ENCODE results near the gene RDH16. TPM values are rescaled to one million over a fixed set of nuclear protein-coding genes. Genes with fewer than 3 reads are reported as not detected.

The RDH16 gene
- total RNA-seq, 1 donor from 2014 or later: 1.2 TPM

DNA sequence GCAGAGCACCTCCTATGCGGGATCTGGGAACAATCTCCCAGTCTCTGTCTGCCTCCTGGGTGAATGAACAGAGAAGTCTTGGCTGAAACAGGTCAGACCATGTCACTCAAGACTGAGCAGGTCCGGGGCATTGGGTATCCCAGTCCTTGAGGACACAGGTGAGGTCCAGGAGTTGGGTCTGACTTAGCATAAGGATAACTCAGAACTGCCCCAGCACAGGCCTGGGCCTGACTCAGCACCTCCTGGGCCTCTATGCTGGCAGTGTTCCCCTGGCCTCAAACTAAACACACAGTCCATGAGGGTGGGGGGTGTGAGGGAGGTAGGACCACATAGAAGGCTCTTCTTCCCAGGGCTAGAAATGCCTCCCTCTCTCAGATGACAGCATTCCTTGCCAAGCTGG is 21.7 kb downstream of the RDH16 start:
- no peaks in the 10 kb centered on the region for H3K9me3 ChIP-seq (ENCODE audit: low read depth)
- H3K36me3 ChIP-seq: no peaks in the 10 kb centered on the region
- no peak overlapping the region for H3K9ac ChIP-seq
- H3K4me3 Mint-ChIP-seq: no peak overlapping the region
- DNase-seq (ENCODE audit: low spot score): no peak
- H3K9me3 Mint-ChIP-seq: no peaks in the 10 kb centered on the region
- H3K27ac ChIP-seq: no peak overlapping the region
- peaks cover 11% of the 10 kb centered on the region for H3K27me3 Mint-ChIP-seq (ENCODE audit: insufficient read depth, low read depth)
- peaks cover 14% of the 10 kb centered on the region for H3K4me1 ChIP-seq
- no peak overlapping the region for H3K4me2 ChIP-seq
- no peaks in the 10 kb centered on the region for H3K36me3 Mint-ChIP-seq
- H3K4me1 Mint-ChIP-seq: peaks cover 15% of the 10 kb centered on the region
- H4K20me1 ChIP-seq (ENCODE audit: low read depth): no peaks in the 10 kb centered on the region
- H3K79me2 ChIP-seq (ENCODE audit: low read depth): no peaks in the 10 kb centered on the region
- no peak overlapping the region for H3K4me3 ChIP-seq
- TF ChIP-seq EZH2phosphoT487 (IDR thresholded peaks at IDR 0.05) (no peak), EZH2 (IDR thresholded peaks at IDR 0.05) (no peak)
- TF ChIP-seq, protein P1, sequence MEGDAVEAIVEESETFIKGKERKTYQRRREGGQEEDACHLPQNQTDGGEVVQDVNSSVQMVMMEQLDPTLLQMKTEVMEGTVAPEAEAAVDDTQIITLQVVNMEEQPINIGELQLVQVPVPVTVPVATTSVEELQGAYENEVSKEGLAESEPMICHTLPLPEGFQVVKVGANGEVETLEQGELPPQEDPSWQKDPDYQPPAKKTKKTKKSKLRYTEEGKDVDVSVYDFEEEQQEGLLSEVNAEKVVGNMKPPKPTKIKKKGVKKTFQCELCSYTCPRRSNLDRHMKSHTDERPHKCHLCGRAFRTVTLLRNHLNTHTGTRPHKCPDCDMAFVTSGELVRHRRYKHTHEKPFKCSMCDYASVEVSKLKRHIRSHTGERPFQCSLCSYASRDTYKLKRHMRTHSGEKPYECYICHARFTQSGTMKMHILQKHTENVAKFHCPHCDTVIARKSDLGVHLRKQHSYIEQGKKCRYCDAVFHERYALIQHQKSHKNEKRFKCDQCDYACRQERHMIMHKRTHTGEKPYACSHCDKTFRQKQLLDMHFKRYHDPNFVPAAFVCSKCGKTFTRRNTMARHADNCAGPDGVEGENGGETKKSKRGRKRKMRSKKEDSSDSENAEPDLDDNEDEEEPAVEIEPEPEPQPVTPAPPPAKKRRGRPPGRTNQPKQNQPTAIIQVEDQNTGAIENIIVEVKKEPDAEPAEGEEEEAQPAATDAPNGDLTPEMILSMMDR (IDR thresholded peaks at IDR 0.05): no peak
- H3K27me3 ChIP-seq: no peaks in the 10 kb centered on the region
- no peaks in the 10 kb centered on the region for H3F3A ChIP-seq (ENCODE audit: low read depth)
- H3K27ac Mint-ChIP-seq: no peak overlapping the region
- H2AFZ ChIP-seq (replicated peaks): no peak overlapping the region

- Histone ChIP-seq H3K27ac (no peak overlapping the region), H3F3A (ENCODE audit: low read depth) (no peaks in the 10 kb centered on the region), H3K4me2 (no peak overlapping the region), H3K9ac (no peak overlapping the region), H3K4me3 (no peak overlapping the region), H3K27me3 (no peaks in the 10 kb centered on the region), H3K79me2 (ENCODE audit: low read depth) (no peaks in the 10 kb centered on the region), H4K20me1 (ENCODE audit: low read depth) (no peaks in the 10 kb centered on the region), H2AFZ (replicated peaks) (no peak overlapping the region), H3K9me3 (ENCODE audit: low read depth) (no peaks in the 10 kb centered on the region), H3K36me3 (no peaks in the 10 kb centered on the region), H3K4me1 (peaks cover 14% of the 10 kb centered on the region)
- DNase-seq (ENCODE audit: low spot score): no peak
- Mint-ChIP-seq H3K4me1 (peaks cover 15% of the 10 kb centered on the region), H3K27ac (no peak overlapping the region), H3K36me3 (no peaks in the 10 kb centered on the region), H3K9me3 (no peaks in the 10 kb centered on the region), H3K27me3 (ENCODE audit: insufficient read depth, low read depth) (peaks cover 11% of the 10 kb centered on the region), H3K4me3 (peak overlapping the region; percentile 17)
- TF ChIP-seq EZH2 (IDR thresholded peaks at IDR 0.05): no peak
- TF ChIP-seq, protein P1 (IDR thresholded peaks at IDR 0.05): no peak
- no peak for TF ChIP-seq EZH2phosphoT487 (IDR thresholded peaks at IDR 0.05)
Observed at GRCh38 chr12:56935157-56935556, 22.3 kb downstream of the RDH16 start.

- peaks cover 23% of the 10 kb centered on the region for H3K4me1 Mint-ChIP-seq
- H3K9me3 ChIP-seq (ENCODE audit: low read depth): no peaks in the 10 kb centered on the region
- no peak within 1 kb of the TSS for H3K27ac ChIP-seq
- H3K27me3 ChIP-seq: no peaks in the 10 kb centered on the region
- H3K4me3 ChIP-seq: no peak within 1 kb of the TSS
- no peak within 1 kb of the TSS for H3K9ac ChIP-seq
- no peak for DNase-seq (ENCODE audit: low spot score)
- no peak within 1 kb of the TSS for H2AFZ ChIP-seq (replicated peaks)
- H4K20me1 ChIP-seq (ENCODE audit: low read depth): no peaks in the 10 kb centered on the region
- no peak for TF ChIP-seq EZH2 (IDR thresholded peaks at IDR 0.05)
- TF ChIP-seq, protein P1 (IDR thresholded peaks at IDR 0.05): no peak
- TF ChIP-seq EZH2phosphoT487 (IDR thresholded peaks at IDR 0.05): no peak
- peaks cover 20% of the 10 kb centered on the region for H3K4me1 ChIP-seq
- no peaks in the 10 kb centered on the region for H3K36me3 ChIP-seq
- peaks cover 10% of the 10 kb centered on the region for H3K27me3 Mint-ChIP-seq (ENCODE audit: insufficient read depth, low read depth)
- no peak within 1 kb of the TSS for H3K27ac Mint-ChIP-seq
- peaks cover 2% of the 10 kb centered on the region for H3K9me3 Mint-ChIP-seq
- H3K36me3 Mint-ChIP-seq: no peaks in the 10 kb centered on the region
- peak within 1 kb of the TSS; percentile 41 for H3K4me3 Mint-ChIP-seq
- H3F3A ChIP-seq (ENCODE audit: low read depth): peaks cover 1% of the 10 kb centered on the region
- no peaks in the 10 kb centered on the region for H3K79me2 ChIP-seq (ENCODE audit: low read depth)
- no peak within 1 kb of the TSS for H3K4me2 ChIP-seq
Observed at GRCh38 chr12:56933826-56934625, 23.4 kb downstream of the RDH16 start, which contains the start of gene SDR9C7. Gene SDR9C7 (minus strand): TSS chr12:56934408. CDS start chr12:56934261, 147 bp downstream.
